Choroid plexus epithelial cell (primary cell): ENCODE results near the gene EPHB1.
"Not testable (repeated sequence)": the region's sequence is repeated elsewhere in the genome, so short reads cannot be mapped to it uniquely, and the experiment has no call there.

Experiments used
- DNase-seq: peaks from one replicate; pipeline ENCODE4 v3.0.0-alpha.2; 2010; ENCODE audit warnings: low read depth
- H3K4me3 ChIP-seq: 2 replicates; pipeline ENCODE4 v1.5.1; 2011; ENCODE audit warnings: low read depth, mild to moderate bottlenecking, control low read depth, low read length, moderate library complexity
- CTCF ChIP-seq: conservative IDR thresholded peaks from 2 replicates; pipeline ENCODE4 v1.5.1; 2011; ENCODE audit warnings: low read depth, mild to moderate bottlenecking, control low read depth, inconsistent platforms, low read length, moderate library complexity

The EPHB1 gene

GRCh38 chr3:135018149-135018923, 223.3 kb downstream of the EPHB1 start:
- no peak for TF ChIP-seq CTCF

GRCh38 chr3:135020181-135020580, 225.1 kb downstream of the EPHB1 start:
- no peak for TF ChIP-seq CTCF
- DNase-seq: no peak
- no peak overlapping the region for H3K4me3 ChIP-seq

More at GRCh38 chr3:135018149-135018923, 223.3 kb downstream of the EPHB1 start:
- no peak overlapping the region for H3K4me3 ChIP-seq
- DNase-seq: no peak

DNA sequence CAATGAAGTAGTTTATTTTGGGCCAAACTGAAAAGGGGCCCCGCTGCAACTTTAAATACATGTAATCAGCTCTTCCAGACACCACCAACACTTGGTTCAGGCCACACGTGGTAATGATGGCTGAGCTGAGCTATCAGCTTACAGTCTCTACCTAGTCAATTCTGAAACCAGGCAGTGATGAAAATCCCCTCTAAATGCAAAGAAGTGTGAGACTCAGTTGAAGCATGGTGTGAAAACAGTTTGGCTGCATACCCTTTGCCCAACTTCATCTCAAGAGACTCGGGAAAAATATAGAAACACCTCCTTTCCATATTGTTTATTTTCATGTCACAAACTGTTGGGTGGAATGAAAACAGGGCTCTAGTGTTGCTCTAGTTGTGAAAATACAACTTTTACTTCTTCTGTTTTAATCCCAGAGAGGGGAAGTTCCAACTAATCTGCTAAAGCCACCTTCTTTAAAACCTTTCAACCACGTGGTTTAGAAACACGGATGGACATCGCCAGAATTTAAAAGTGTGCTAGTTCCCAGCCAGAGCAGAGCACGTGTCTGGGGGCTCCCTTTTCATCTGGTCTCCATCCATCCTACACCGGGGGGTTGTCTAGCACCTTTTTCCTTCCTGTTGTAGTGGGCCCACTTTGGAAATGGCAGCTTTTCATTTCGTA, 229.1 kb downstream of the EPHB1 start:
- no peak overlapping the region for H3K4me3 ChIP-seq
- no peak for DNase-seq
- no peak for TF ChIP-seq CTCF

DNA sequence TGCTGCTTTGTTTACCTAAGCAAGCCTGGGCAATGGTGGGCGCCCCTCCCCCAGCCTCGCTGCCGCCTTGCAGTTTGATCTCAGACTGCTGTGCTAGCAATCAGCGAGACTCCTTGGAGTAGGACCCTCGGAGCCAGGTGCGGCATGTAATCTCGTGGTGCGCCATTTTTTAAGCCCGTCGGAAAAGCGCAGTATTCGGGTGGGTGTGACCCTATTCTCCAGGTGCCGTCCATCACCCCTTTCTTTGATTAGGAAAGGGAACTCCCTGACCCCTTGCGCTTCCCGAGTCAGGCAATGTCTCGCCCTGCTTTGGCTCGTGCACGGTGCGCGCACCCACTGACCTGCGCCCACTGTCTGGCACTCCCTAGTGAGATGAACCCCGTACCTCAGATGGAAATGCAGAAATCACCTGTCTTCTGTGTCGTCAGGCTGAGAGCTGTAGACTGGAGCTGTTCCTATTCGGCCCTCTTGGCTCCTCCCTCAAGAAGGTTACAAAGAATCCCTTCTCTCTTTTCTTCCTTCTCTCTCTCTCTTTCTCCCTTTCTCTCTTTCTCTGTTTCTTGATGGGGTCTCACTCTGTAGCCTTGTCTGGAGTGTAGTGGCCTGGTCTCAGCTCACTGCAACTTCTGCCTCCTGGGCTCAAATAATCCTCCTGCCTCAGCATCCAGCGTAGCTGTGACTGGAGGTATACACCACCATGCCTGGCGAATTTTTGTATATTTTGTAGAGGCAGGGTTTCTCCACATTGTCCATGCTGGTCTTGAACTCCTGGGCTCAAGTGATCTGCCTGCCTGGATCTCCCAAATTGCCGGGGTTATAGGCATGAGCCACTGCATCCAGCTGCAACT, 235.9 kb downstream of the EPHB1 start:
- DNase-seq, H3K4me3 ChIP-seq: not testable (repeated sequence)

GRCh38 chr3:135033737-135034136, 238.7 kb downstream of the EPHB1 start:
- no peak overlapping the region for H3K4me3 ChIP-seq
- DNase-seq: no peak
- TF ChIP-seq CTCF: no peak

- H3K4me3 ChIP-seq: no peak overlapping the region
- no peak for DNase-seq
- TF ChIP-seq CTCF: no peak
These were observed 239.3 kb downstream of the EPHB1 start for GRCh38 chr3:135034291-135034768.

DNA sequence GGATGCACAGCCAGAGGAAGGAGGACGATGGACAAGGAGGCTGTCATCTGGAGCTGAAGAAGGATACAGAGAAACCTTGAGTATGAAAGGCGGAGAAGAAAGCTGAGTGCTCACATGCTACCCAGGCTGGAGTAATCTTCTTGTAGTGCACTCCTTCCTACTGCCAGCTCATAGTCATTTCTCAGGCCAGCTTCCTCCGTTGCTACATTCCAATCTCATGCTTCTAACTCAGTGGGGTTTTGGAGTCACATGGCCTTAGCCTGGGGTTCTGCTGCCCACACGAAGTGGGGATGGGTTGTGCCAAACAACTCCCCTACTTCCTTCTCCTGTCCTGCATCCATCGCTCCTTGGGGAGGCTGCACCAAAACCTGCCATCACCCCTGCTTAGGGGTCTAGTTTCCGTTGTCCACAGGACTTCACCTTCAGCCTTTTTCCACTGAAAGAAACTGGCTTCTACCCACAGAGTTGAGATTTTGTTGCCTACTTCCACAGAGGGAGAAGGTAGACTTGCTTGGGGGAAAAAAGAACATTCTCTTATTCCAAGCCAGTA, 239.9 kb downstream of the EPHB1 start:
- H3K4me3 ChIP-seq: no peak overlapping the region
- TF ChIP-seq CTCF: no peak
- DNase-seq: no peak
